GM21423 (cell line): ENCODE results near the gene KDM6A.
A peak's percentile ranks its signal among the peaks of the same experiment; 100 is the strongest.
"Not testable (repeated sequence)": the region's sequence is repeated elsewhere in the genome, so short reads cannot be mapped to it uniquely, and the experiment has no call there.

ENCODE experiments used
- ATAC-seq: cut with Tn5 transposase; IDR thresholded peaks from one replicate; pipeline ENCODE4 v1.9.1; 2021; ENCODE audit warnings: mild to moderate bottlenecking, moderate library complexity; ENCODE audit not compliant: unreplicated experiment

The KDM6A gene

DNA sequence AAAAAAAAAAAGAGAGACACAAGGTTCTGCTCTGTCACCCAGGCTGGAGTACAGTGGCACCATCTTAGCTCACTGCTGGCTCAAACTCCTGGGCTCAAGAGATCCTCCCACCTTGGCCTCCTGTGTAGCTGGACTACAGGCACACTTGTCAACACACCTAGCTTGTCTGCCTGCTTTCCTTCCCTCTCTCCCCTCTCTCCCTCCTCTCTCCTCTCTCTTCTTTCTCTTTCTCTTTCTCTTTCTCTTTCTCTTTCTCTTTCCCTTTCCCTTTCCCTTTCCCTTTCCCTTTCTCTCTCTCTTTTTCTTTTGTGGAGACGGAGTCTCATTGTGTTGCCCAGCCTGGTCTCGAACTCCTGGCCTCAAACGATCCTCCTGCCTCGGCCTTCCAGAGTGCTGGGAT, 195.6 kb downstream of the KDM6A start:
- no peak for ATAC-seq

- ATAC-seq, result no peak
Measured at GRCh38 chrX:45070116-45071007, 197.4 kb downstream of the KDM6A start.

GRCh38 chrX:45073011-45073410, 200.0 kb downstream of the KDM6A start:
- ATAC-seq, result not testable (repeated sequence)

GRCh38 chrX:45077748-45078424, 204.9 kb downstream of the KDM6A start:
- peak; percentile 75 for ATAC-seq

DNA sequence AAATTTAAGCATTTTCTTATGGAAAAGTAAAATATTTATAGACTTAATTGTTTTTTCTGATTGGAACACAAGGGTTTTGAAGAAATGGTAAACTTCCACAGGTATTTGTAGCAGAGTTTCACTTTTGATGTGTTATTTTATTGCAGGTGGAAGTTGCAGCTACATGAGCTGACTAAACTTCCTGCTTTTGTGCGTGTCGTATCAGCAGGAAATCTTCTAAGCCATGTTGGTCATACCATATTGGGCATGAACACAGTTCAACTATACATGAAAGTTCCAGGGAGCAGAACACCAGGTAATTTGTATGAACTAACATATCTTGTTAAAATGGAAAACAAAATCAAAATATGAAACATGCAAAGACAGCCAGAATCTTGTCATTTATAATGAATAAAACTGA, 210.3 kb downstream of the KDM6A start:
- no peak for ATAC-seq

DNA sequence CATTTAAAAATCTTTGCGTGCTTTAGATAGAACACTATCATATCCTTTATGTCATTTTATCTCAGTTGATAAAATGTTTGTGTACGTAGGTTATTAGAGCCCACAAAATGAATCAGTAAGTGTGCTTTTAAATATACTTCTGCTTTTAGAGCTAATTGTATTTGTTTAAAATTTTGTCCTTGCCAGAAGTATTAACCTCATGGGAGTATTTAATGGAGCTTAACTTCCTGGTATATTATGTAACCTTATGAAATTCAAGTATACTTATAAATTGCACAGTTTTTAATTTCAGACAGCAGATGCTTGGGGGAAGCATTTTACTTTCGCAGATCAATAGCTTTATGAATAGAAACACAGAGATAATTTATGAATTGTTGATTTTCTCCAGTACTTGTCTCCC, 237.5 kb downstream of the KDM6A start:
- ATAC-seq, result no peak

DNA sequence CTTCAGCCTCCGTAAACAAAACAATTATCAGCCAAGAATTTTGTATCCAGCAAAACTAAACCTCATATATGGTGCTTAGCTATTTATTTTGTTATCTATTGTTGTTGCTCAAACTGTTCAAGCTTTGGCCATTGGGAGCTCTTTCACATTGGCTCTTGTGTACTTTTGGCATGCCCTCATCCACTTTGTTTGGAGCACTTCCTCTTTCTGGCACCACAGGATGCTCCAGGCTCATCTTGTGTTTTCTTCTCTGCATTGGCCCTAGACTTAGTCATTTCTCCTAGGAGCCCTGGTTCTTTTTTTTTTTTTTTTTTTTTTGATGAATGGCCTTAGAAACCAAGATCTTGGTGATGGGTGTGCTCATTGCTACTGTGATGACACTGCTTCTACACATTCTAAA, 253.2 kb downstream of the KDM6A start:
- no peak for ATAC-seq

DNA sequence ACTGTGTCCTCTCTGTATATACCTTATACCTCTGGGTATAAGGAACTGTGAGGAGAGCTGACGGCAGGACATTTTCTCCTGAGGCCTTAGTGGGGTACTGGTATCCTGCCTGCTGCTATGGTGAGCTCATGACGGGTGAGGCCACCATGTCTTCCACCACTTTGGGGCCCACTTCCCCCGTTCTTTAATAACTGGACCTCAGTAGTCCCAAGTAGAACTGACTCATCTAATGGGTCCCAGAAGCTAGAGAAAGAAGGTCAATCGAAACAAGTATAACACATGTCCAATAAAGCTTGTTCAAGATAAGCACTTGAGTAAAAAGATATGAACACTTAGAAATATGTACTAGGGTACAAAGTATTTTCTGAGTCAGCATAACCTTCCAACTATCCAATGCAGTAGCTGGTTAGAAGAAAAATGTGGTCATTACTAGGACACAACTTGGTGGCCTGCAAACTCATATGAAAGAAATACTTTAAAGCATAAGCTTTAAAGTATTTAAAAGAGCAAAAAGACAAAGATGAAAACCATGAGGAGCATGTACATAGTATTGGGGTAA, 256.0 kb downstream of the KDM6A start:
- no peak for ATAC-seq

DNA sequence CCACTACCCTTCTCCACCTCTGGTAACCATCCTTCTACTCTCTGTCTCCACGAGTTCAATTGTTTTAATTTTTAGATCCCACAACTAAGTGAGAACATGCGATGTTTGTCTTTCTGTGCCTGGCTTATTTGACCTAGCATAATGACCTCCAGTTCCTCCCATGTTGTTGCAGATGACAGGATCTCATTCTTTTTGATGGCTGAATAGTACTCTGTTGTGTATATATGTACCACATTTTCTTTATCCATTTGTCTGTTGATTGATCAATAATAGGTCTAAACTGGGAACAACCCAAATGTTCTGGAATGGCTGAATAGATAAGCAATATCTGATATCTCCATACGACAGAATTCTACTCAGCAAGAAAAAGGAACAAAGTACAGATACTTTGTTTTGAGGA, 260.5 kb downstream of the KDM6A start:
- ATAC-seq, result no peak

GRCh38 chrX:45134315-45134731, 261.3 kb downstream of the KDM6A start:
- no peak for ATAC-seq

DNA sequence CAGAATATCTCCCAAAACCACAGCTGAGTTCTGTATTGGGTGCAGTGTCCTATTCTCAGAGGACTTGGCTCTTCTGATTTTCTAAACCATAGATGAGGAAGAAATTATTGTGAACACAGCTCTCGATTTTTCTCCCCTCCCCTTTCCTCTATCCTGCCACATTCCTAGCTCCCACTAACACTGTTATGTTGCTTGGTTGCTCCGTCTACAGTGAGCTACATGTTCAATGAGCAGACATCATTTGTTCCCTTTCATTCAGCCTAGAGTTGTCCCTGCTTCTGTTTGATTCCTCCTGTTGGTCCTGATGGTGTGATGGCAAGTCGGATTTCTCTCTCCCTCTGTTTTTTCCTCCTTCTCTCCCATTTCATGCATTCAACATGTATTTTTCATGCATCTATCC, 261.8 kb downstream of the KDM6A start:
- ATAC-seq, result no peak

- ATAC-seq, result not testable (repeated sequence)
Measured at GRCh38 chrX:45135391-45136075, 262.5 kb downstream of the KDM6A start.

DNA sequence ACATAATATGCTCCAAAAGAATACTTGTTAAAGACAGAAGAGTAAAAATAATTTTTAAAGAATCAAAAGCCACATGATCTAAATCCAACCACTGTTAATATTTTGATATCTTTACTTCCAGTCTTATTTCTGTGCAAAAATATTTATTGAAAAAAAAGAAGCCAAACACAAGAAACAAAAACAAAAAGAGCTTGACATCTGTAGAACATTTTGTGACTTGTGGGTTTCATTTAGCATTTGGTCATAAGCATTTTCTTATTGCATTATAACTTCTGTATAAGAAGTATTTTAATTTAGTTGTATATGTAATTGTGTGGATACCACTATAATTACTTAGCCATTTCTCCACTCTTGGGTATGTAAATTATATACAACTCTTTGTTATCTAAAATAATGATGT, 264.5 kb downstream of the KDM6A start:
- no peak for ATAC-seq

- no peak for ATAC-seq
Measured at GRCh38 chrX:45138525-45138924, 265.5 kb downstream of the KDM6A start.

- no peak for ATAC-seq
Measured at GRCh38 chrX:45140812-45141211, 267.8 kb downstream of the KDM6A start.

- ATAC-seq, result no peak
Measured at GRCh38 chrX:45142185-45142584, 269.2 kb downstream of the KDM6A start.

- no peak for ATAC-seq
Measured at GRCh38 chrX:45143455-45143854, 270.5 kb downstream of the KDM6A start.

DNA sequence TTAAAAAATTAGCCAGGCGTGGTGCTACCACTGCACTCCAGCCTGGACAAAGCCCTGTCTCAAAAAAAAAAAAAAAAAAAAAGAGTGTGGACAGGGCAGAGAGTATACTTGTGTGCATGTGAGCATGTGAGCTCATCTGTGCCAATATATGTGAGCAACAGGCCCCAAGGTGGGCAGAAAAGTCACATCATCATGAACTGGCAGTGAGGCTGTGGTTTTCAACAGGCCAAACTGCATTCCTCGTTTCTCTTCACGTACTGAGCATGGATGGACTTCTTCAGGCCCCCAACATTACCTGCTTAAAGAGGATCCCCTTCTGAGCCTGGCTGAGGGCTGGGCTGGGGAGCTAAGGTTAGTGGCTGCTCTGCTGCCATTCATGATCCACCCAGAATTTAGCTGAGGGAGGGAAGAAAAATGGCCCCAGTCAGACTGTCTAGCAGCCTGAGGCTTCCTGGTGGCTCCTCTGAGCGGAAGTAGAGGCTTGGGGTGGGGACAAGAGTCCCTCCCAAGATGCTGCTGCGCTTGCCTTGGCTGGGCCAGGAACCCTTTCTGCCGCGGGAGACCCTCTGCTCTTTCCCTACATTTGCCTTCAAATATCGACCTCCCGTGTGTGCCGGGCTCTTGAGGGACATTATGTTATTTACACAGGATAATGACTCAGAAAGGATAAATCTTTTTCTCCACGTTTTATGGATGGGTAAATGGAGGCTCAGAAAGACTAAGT, 272.7 kb downstream of the KDM6A start:
- ATAC-seq, result no peak

DNA sequence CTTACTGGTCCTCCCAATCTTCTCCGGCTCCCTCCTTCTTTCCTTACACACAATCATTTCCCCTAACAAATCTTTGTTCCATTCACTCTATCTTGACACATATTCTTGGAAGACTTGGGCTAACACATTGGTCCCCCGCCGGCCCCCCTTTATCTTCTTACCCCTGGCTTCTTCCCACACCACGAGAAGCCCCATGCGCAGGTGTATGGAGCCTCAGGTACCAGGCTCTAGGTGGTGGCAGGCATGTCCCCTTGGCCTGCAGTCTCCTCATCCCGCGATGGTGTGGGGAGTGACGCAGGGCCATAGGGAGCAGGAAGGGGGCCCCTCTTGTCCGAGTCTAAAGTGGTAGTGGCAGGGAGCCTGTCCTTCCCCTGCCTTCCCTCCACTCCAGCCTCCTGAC, 277.8 kb downstream of the KDM6A start:
- no peak for ATAC-seq

- no peak for ATAC-seq
Measured at GRCh38 chrX:45154033-45154360, 281.0 kb downstream of the KDM6A start.

GRCh38 chrX:45154462-45154861, 281.5 kb downstream of the KDM6A start:
- ATAC-seq, result no peak
